Activated CD4-positive, alpha-beta T cell treated with anti-CD3 and anti-CD28 coated beads, Interleukin-2, amount 50 U/mL, for 48 hours (primary cell): Measurements from ENCODE around the gene PPM1E.
A peak's percentile ranks its signal among the peaks of the same experiment; 100 is the strongest.
"Not testable (repeated sequence)": the region's sequence is repeated elsewhere in the genome, so short reads cannot be mapped to it uniquely, and the experiment has no call there.

Experiments used
- DNase-seq, 2 experiments: peaks; one replicate each; pipeline ENCODE4 v3.0.0-alpha.2; 2020

PPM1E gene

DNA sequence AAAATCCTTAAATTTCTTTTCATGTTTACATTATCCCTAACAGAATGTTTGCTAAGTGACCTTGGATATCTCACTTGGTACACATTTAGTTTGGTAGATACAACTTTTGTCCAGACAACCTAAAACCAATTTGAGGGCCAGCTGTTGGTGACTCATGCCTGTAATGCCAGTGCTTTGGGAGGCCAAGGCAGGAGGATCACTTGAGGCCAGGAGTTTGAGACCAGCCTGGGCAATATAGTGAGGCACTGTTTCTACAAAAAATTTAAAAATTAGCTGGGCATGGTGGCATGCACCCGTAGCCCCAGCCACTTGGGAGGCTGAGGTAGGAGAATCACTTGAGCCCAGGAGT is 202.0 kb downstream of the PPM1E start:
- DNase-seq: not testable (repeated sequence)

- no peak for DNase-seq
These were observed 204.4 kb downstream of the PPM1E start for GRCh38 chr17:58960068-58960467.

- DNase-seq: no peak
These were observed 209.6 kb downstream of the PPM1E start for GRCh38 chr17:58965221-58965620.

DNA sequence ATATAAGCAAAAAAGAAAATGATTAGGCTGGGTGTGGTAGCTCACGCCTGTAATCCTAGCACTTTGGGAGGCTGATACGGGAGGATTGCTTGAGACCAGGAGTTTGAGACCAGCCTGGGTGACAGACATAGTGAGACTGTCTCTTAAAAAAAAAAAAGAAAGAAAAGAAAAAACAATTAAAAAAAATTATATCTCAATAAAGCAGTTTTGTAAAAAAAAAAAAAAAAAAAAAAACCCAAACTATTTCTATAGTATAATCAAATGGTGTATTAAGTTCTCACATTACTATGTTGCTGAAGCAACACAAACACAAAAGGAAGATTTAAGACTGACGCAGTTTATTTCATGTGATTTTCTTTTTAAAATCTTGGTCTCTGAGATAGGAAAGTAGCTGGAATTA is 210.6 kb downstream of the PPM1E start:
- no peak for DNase-seq

DNA sequence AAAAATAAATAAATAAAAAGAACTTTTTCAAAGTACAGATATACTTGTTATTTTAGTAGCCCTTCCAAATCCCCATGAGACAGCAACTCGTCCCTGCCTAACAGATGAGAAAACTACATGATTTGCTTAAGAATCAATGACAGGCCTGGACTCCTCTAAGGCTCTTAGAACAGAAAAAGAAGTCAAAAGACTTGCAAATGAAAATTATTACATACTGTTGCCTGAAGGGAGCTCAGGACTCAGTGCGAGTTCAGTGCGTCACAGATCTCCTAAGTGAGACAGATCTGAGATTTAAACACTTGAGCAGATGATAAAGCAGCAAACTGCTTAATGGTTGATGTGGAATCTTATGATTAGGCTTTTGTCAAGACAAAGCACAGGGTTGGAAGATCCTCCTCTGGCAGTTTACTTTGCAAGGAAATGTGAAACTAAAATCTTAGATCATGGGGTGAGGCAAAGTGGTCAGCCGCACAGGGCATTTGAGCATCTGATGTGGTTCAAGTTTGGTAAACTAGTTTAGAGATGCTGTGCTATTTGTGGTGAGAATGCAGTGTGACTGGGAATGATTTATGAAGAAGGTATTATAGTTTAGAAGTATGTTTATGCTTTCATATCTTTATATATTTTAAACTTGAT is 212.9 kb downstream of the PPM1E start:
- DNase-seq: no peak

DNA sequence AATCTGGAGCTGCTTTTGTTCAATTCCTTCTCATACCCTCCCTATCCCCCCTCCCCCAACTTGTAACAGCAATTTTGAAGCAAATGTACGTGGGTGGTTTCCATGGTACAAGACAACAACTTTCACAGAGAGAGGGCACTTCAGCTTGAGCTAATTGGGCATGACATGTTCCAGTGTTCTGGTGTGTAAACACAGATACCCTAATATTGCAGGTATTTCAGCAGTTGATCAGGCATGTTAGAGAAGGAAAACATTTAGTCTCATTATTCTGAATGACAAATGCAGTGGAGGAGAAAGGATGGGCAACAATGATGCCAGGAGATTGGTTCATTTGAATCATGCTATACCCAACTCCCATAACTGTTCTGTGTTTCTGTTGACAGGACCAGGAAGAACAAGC is 213.5 kb downstream of the PPM1E start:
- no peak for DNase-seq

GRCh38 chr17:58969612-58970011 is 214.0 kb downstream of the PPM1E start:
- no peak for DNase-seq

GRCh38 chr17:58970609-58971450 is 215.2 kb downstream of the PPM1E start:
- DNase-seq: no peak

GRCh38 chr17:58974354-58974753 is 218.7 kb downstream of the PPM1E start:
- no peak for DNase-seq

DNA sequence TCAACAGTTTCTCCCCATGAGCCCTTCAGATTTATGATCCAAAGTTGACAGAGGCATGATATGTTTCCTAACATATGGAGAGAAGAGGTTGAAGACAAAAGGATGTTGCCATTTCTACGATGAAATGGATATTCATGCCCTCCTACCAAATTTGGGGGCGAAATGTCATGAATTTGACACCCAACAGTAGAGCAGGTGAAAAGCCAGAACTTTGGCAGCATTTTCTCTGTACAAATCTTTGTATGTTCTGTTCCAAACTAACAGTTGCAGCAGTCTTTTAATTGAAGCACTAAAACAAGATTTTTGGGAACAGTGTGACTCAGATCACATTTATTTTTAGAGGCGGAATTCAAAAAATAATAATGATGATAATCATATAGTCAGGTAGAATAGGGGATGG is 220.9 kb downstream of the PPM1E start:
- no peak for DNase-seq

- DNase-seq: no peak
These were observed 225.2 kb downstream of the PPM1E start for GRCh38 chr17:58980706-58981481.

DNA sequence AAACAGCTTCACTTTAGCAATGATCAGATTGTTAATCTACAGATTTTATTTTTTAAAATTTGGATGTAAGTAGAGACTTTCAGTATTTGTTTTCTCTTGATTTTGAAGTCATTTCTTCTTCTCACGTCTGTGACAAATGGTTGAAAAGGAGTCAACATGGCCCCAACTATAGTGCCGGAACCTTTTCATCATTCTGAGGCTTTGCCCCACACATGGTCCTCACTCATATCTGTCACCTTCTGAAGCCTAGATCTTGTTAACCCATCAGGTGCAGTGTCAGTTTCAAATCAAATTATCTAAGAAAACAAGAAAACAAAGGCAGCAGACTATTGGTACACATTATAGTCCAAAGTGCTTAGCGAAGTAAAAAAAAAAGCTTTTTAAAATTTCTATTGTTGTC is 227.0 kb downstream of the PPM1E start:
- no peak for DNase-seq

DNA sequence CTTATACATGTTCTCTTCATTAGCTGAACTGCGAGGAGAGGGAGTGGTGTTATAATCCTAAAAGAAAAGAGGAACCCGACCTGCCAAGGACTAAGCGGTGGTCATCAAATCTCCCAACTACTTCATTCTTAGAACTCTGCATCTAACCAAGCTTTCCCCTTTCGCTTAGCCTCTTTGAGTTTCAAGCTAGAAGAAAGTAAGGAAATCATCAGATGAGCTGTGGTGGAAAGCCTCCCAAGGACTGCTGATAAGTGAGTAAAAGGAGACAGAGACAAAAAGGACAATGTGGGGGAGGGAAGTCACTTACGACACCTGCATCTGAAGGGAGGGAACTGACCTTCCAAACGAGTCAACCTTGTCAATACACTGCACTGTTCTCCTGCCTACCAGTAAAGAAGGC is 229.7 kb downstream of the PPM1E start:
- no peak for DNase-seq

- DNase-seq: peak in 1 of 2 experiments; percentile 10
These were observed 230.3 kb downstream of the PPM1E start for GRCh38 chr17:58985971-58986370.

DNA sequence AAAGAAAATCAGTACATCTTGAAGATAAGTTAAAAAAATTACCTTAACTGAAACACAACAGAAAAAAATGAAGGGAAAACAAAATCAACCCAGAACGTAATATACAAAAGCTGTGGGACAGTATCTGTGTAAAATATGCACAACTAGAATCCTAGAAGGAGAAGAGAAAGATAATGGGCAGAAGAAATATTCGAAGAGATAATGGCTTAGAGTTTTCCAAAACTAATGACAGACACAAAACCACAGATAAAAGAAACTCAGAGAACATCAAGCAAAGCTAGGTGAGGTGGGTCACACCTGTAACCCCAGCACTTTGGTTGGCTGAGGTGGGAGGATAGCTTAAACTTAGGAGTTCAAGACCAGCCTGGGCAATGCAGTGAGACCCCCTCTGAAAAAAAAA is 234.0 kb downstream of the PPM1E start:
- DNase-seq: no peak

DNA sequence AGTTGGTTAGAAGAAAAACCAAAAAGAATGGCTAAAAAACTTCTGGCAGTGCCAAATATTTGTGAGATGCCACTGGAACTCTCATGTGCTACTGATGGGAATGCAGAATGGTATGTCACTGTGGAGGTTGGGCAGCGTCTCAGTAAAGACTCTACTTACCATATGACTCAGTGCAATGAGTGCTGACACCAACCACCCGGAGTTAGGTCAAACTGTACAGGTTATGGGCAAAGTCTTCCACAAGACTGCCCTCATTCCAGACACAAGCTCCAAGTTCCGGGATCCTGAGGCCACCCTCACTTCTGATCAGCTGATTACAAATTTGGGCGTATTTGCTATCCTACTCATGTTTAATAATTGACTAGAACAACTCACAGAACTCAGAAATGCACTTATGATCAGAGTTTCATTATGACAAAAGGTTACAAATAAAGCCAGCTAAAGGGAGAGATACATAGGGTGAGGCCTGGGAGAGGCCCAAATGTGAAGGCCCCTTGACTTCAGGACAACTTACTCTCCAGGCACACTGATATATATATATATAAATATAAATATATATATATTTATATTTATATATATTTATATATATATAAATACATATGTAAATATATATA is 236.2 kb downstream of the PPM1E start:
- peak; percentile 8 to 21 for DNase-seq

DNA sequence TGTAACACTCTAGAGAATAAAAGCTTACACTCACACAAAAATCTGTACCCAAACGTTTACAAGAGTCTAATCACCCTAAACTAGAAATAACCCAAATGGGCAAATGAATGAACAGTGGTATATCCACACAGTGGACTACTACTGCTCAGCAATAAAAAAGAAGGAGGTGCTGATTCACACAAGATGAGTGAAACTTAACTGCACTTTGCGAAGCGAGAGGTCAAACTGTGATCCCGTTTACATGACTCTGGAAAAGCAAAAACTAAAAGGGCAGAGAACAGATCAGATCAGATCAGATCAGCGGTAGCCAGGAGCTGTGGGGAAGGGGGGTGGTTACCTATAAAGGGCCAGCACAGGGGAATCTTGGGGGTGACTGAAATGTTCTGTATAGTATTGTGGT is 237.7 kb downstream of the PPM1E start:
- no peak for DNase-seq

DNA sequence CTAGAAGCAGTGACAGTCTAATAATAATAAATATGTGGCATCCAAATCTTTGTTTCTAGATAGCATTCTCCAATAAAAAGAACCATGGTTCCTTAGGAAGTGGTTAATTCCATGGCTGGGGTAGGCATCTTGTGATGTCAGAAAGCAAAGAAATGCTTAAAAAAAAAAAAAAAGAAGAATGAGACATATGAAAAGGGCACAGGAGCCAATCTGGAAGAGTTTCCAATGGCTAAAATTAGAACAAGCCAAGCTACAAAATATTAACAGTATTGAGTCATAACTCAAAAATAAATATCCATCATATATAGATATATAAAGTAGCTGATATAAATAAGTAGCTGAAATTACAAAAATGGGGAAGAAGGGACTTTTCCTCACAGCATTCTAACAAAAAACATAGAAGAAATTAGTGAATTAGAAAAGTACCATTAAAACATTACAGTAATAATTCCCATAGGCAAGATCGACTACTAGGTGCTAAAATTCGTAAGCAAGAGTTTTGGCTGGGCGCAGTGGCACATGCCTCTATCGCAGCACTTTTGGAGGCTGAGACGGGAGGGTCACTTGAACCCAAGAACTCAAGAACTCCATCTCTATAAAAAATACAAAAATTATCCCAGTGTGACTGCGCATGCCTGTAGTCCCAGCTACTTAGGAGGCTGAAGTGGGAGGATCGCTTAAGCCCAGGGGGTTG is 239.7 kb downstream of the PPM1E start:
- DNase-seq: no peak

GRCh38 chr17:58996968-58997367 is 241.3 kb downstream of the PPM1E start:
- no peak for DNase-seq

- DNase-seq: no peak
These were observed 242.3 kb downstream of the PPM1E start for GRCh38 chr17:58997756-58998553.

- DNase-seq: no peak
These were observed 243.2 kb downstream of the PPM1E start for GRCh38 chr17:58998871-58999270.

DNA sequence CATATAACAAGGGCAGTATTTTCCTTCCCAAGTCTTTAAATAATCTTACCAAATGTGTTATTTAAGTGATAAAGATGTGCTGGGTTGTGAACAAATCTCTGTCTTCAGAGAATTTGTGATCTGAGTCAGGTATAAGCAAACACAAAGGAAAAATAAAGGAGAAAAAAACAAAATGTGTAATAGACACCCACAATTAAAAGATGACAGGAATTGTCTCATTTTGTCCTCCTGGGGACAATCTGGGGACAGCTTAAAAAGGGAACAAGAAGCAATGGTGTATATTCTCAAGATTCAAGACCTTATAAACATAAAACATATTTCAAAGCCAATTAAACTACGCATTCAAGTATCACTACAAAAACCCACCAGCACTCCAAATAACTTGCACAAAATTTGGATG is 243.8 kb downstream of the PPM1E start:
- DNase-seq: no peak
